GM03348 (cell line): ENCODE measurements around the gene PMAIP1.
A peak's percentile ranks its signal among the peaks of the same experiment; 100 is the strongest.
"Not testable (repeated sequence)": the region's sequence is repeated elsewhere in the genome, so short reads cannot be mapped to it uniquely, and the experiment has no call there.

Source experiments
- DNase-seq: peaks from one replicate; pipeline ENCODE4 v3.0.0; 2012; ENCODE audit warnings: low spot score

The PMAIP1 gene

DNA sequence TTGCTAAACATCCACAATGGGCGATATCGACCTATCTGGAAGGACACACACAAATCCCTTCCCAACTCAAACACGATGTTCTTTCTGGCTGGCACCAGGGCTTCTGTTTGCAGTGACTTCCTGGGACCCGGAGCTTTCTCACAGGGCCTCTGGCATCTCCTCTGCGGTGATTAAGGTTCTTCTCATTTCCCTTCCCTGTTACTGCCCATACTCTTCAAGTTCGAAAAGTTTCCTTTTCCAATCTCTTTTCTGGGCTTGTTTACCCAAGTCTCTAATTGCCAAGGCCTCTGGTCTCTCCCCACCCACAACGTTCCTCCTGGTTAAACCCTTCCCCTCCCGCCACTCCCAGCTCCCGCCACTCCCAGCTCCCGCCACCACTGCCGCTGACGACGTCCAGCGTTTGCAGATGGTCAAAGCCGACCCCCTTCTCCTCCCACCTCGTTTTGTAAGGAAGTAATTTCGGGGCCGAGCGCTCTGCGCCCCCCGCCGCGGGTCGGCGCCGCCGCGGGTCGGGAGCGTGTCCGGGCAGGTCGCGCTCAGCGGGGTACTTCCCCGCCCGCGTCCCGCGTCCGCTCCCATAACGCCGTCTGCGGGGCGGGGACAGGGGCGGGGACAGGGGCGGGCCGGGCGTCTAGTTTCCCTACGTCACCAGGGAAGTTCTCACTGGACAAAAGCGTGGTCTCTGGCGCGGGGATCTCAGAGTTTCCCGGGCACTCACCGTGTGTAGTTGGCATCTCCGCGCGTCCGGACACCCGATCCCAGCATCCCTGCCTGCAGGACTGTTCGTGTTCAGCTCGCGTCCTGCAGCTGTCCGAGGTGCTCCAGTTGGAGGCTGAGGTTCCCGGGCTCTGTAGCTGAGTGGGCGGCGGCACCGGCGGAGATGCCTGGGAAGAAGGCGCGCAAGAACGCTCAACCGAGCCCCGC is at the start of gene PMAIP1:
PMAIP1 (plus strand) TSS at position 699 of the 924 bp plus-strand sequence; CDS start at position 881, 182 bp downstream.
- DNase-seq, result peak; percentile 95

DNA sequence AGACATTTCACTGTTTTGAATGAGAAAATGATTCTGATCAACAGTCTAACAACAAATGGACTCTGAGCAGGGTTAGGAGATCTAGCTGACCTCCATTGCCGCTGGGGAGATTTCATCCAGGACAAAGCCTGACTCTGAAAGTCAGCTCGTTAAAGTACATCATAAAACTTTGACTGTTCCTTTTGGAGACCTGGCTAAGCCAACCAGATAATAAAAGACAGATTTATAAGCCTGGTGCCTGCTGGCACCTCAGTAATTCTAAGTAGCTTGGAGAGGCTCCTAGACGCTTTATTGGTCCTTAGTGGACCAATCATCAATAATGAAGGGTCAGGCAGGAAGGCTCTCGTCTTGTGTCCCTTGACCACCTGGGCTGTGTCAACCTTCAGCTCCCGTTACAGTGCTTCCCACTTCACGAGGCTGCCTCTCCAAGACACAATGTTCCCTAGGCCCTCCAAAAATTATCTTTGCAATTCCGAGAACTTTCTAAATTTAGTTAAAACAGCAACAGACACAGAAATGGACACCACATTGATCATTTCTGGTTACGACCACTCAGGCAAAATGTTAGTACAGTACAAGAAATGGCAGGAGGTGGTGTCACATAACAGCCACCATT is 47.9 kb upstream of the PMAIP1 start:
- no peak for DNase-seq

DNA sequence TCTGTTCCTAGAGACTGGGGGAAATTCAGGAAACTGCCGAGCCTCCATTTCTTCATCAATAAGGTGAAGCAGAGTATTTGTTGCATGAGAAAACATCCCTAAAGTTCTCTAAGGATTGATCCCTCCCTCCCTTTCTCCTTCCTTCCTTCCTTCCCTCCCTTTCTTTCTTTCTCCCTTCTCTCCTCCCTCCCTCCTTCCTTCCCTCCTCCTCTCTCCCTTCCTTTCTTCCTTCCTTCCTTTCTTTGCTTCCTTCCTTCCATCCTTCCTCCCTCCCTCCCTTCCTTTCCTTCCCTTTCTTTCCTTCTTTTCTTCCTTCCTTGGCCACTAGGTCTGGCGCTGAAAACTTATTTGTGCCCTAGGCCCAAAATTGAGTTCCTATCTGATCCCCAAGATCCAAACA is 47.2 kb upstream of the PMAIP1 start:
- no peak for DNase-seq

DNA sequence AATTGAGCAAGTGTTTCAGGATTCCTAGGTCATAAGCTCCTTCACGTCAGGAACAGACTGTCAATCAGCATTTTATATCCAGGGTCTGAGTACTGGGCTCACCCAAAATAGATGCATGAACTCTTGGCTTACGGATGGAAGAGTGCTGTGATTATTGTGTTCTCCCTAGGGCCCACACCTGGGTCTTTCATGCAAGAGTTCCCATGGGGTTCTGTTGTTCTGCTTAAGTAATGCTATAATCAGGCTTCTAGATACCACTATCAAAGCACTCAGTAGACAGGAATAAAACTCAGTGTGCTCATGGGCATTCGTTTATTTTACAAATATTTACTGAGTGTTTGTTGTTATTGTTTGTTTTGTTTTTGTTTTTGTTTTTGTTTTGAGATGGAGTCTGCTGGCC is 46.4 kb upstream of the PMAIP1 start:
- DNase-seq, result no peak

DNA sequence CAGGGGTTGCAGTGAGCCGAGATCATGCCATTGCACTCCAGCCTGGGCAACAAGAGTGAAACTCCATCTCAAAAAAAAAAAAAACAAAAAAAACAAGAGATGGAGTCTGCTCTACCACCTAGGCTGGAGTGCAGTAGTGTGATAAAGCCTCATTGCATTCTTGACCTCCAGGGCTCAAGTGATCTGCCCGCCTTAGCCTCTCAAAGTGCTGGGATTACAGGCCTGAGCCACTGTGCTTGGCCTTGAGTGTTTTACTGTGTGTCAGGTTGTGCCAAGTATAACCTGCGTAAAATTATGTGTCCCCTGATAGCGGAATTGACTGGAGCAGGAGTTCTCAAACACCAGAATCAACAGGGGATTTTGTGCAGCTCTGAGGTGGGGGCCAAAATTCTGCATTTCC is 45.8 kb upstream of the PMAIP1 start:
- DNase-seq, result not testable (repeated sequence)

DNA sequence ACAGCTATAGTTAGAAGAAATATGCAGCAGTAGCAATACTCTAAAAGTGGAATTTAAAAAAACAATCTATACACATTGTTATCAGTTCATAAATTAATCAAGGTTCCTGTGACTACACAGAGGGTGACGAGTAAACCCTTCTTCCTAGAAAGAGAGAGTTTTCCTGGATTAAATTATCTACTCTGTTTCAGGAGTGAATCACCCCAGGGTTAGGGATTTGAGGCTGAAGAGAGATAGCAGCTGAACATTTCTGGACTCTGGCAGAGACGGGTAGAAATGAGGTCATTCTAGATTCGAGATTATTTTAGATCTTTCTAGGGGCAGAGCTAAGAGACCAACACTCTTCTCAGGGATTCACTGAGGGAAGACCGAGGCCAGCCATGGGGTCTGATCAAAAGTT is 38.8 kb upstream of the PMAIP1 start:
- DNase-seq, result peak; percentile 38

DNA sequence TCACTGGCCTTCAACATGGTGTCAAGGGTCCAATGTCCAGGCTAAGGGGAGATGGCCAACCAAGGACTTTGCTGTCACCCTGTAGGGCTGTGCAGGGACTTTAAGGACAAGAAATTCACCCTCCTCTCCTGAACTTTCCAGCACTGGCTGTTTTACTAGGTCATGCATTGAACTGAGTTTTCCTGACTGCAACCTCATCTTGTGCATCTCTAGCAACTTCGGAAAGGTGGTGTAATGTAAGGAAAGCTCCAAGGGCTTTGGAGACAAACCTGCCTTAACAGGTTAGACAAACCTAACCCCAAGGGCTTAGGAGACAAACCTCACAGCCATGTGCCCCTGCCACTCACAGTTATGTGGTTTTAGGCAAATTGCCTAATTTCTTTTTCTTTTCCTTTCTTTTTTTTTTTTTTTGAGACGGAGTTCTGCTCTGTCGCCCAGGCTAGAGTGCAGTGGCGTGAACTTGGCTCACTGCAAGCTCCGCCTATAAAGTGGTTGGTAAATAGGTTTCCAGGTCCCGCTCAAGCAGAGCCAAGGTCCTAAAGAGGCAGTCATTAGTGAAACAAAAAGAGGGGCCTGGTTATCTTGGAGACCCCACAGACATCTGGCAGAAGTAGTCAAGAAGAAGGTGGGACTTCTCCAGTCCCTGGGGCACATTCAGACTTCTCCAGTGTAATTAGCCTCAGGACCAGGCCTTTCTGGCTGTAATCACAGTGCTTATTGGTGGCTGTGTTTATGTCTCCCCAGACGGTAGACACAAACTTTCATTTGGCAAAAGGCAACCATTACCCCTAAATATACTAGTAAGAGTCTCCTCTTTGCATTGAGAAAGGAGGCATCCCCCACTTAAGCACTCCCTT is 37.6 kb upstream of the PMAIP1 start:
- DNase-seq, result no peak

DNA sequence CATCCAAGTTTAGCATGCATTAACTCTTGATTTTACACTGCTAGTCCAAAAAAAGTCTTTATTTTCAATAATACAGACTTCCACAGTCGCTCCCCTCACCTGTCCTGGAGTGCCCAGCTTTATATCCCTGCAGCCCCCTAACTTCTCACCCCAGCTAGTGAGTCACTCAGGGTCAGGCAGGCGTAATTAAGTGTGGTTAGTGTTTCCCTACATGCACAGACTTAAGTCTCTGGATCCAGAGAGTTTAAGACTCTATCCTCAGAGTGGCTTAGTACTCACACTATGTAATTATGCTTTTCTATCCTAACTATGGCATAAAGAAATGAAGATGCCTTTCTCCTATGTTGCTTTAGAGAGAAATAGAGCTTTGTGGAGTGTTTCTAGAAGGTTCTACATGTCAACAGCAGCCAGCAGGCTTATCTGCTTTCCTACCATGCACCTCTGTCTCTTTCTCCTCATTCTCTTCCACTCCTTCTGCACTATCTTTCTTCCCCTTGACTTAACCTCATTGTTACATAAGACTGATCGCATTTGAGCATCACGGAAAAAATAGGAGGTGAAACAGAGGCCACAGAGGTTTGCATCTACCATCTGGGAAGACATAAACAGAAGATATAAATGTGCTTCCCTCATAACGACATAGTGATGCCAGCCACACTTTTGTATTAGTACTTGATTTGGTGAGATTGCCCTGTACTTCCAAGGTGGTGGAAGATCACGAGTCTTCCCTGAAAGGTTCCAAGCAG is 34.4 kb upstream of the PMAIP1 start:
- no peak for DNase-seq

DNA sequence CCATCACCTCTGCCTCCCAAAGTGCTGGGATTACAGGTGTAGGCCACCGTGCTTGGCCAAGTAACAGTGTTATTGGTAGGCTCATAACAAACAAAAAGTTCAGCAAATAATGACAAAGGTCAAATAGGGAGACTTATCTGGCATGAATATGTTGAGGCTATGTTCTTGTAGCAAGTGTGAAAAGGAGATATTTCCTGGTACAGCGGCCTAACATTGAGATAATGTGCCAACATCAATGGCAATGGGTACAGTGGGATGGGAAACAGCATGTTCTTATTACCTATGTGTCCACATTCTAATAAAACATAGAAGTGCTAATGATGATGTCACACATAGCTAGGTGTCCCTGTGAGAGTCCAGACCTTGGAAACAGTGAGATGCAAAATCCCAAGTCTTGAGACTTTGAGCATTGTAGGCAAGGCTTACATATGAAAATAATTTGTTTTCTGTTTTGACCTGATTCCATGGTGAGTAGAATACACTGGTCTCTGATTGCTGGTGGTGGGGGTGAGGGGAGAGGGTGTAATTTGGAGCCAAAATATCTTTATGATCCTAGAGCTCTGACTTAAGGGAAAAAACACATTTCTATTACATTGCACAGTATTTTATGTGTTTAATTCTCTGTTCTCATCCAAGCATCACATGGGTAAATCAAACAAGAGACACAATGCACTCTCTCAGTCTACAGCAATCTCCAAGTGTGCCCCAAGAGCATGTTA is 33.1 kb upstream of the PMAIP1 start:
- DNase-seq, result no peak

DNA sequence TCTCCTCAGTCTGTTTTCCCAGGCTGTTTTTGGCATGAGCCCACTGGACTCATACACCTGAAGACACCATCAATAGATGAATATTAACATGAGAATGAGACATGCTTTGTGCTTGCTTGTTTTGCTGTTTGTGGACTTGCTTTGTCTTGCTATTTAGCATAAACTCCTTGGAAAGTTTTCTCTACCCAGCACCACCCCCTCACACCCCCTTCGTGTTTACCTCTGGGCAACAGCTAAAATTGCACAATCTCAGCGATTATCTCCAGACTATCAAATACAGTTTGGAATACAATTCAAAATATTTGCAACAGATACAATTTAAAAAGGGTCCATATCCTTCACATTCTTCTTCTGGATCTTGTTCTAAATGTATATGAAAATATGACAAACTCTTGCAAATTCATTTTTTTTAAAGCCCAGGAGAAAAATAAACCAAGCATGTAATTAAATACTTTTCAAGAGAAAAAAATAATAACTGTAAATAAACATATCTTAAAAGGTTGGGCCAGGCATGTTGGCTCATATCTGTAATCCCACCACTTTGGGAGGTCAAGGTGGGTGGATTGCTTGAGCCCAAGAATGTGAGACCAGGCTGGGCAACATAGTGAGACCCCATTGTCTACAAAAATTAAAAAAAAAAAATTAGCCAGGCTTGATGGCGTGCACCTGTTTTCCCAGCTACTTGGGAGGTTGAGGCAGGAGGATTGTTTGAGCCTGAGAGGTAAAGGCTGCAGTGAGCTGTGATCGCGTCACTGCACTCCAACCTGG is 32.3 kb upstream of the PMAIP1 start:
- DNase-seq, result no peak

DNA sequence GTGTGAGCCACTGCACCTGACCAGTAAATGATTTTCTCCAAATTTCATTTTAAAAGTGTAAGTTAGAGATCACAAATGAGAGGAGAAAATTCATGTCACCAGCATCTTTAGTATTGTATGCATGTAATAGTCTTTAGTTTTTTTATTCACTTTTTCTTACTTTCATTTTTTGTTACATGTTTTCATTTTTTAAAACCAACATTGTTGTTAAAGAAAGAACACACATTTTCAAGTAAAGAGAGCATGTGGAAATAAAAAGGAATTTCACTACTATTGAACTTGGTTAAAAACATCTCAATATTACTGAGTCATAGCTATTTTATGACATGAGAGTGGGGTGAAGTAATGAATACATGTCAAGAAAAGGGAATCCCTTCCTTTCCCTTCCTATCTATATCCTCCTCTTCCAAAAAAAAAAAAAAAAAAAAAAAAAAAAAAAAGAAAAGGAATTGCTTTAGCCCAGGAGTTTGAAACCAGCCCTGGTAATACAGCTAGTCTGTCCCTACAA is 29.1 kb upstream of the PMAIP1 start:
- peak; percentile 60 for DNase-seq

DNA sequence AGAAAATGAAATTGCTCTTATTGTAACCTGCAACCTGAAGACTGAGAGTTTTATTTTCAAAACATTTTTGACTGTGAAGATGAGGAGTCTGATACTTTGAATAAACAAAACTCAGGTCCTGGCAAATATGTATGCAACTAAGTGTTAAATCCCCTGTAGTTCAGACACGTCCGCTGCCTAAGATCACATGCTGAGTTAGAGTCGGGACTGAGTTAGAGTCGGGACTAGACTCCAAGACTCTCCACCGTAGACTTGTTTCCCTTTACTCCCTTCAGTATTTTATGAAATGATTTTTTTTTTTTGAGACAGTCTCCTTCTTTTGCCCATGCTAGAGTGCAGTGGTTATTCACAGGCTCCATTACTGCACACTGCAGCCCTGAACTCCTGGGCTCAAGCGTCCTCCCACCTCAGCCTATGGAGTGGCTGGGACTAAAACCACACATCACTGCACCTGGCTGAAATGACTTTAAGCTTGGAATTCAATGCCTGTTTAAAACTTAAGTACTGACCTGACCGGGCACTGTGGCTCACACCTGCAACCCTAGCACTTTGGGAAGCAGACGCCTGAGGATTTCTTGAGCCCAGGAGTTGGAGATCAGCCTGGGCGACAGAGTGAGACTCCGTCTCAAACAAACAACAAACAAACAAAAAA is 28.0 kb upstream of the PMAIP1 start:
- no peak for DNase-seq

DNA sequence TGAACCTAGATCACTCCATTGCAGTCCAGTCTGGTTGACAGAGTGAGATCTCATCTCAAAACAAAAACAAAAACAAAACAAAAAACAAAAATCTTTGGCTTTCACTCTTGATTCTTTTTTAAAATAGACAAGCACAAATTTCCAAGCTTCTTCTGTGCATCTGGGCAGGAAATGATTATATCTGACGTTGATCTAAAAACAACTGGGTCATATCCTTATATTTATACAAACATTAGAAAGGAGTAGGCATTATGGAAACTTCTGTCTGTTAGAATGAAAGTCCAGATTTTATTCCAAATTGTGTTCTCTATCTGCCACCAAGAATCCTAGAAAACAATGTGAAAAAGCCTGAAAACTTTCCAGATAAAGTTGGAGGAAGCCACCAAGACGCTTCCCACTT is 26.2 kb upstream of the PMAIP1 start:
- no peak for DNase-seq

DNA sequence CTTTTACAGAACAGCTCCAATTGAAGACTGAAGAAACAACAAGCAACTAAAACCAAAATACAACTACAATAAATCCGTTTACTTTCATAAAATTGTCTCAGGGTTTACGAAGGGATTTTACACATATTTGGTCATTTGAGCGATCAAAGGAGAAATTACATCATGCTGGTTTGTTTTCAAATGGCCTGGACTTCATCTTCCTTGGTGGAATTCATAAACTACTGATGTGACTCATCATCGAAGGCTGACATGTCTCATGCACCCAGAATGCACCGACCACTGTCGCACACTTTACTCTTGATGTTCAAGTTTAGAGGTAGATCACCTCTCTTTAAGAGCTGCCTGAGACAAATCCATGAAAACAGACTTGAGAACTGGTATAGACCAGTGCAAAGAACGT is 25.6 kb upstream of the PMAIP1 start:
- DNase-seq, result peak; percentile 81

DNA sequence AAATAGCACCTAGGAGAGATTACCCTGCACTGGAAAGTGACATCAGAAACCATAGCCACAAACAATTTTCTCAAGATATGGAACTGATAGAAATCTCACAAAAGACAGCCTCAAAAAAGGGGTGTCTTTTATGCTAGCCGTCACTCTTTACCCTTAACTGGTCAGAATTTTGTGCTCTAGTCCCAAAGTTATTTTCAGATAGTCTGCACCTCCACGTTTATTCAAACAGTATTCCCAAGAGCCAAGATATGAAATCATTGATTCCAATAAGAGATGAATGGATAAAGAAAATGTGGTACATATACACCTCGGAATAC is 23.5 kb upstream of the PMAIP1 start:
- DNase-seq, result no peak

DNA sequence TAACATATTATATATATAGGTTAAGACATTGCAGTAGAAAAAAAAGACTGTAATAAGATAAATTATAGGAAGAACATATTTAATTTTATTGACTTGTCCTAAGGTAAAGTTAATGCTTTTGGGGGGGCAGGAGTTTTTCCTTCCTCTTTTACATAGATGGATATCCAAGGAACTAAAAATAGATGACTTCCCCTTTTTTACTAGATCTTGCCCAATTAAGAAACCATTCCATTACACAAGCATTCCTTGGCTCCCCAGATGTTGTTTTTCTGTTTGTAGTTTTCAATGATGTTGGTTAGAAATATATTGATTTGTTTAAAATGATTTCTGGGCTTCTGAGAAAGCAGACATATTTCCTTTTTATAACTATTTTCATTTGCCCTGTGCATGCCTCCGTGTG is 22.4 kb upstream of the PMAIP1 start:
- DNase-seq, result peak; percentile 33

DNA sequence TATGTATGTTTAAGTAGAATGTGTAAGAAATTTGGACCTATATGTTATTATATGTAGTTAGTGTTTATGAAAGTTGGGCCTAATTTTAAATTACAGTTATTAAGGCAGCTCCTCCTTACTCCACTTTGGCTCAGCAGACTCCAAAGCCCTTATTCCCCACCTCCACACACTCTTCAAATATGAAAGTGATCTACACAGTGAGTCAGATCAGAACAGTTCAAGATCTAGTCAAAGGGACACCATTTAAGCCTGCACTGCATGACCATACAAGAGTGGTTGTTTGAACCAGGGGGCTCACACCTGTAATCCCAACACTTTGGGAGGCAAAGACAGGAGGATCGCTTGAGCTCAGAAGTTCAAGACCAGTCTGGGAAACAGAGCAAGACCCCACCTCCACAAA is 21.2 kb upstream of the PMAIP1 start:
- no peak for DNase-seq

DNA sequence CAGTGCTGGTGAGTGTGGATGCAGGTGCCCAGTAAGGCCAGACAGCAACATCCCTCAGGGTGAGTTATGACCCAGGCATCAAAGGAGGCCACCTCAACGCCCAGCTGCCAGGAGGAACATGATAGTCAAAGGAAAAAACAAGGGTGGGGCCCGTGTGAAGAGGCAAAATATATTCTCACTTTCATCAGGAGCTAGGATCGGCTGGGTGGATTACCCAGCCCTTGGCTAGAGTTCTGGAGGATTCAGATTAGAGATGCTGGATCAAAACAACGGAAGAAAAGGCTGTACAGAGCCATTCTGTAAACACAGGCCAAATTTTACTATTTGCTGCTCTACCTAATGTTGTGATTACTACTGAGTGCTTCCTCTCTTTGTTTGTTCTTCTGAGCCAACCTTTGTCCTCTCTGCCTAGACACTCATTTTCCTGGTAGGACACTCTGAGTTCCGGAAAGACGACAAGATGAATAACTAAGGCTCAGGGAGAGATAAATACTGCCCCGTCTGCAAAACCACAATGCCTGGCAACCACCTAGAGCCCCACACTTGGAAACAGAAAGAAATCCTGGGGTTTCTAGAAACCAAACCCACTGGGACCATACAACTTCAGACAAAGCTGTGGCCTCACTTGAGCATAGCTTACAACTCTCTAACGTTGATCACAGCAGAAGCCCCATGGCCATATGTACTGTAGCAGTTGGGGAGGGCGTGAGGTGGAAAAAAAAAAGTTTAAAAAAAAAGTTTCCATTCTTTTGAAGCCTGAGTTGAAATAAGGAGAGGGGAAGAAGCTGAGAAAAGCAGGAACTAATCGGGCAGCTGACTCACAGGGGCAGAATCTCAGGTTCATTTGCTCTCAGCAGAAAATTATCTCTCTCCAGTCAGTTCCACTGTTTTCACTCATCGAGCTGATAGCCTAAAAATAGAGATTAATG is 17.8 kb upstream of the PMAIP1 start:
- peak; percentile 37 for DNase-seq

DNA sequence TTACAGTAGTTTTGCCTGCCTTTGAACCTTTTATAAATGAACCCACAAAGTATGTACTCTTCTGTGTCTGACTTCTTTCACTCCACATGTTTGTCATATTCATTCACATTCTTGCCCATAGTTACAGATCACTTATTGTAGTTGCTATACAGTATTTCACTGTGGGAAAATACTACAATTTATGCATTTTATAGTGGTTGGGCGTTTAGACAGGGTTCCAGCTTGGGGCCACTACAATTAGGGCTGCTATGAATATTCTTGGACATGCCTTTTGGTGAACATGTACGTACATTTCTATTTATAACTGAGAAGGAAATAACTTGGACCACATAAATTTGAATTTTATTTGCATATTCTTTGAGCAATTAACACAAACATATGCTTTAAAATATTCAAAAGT is 15.4 kb upstream of the PMAIP1 start:
- DNase-seq, result no peak
